ENCODE measurements around the gene BTBD9. TPM values are rescaled to one million over a fixed set of nuclear protein-coding genes. Genes with fewer than 3 reads are reported as not detected.

The BTBD9 gene
- total and polyA plus RNA-seq, 9 of the 15 experiments (the other 6 are each of a cell fraction or from before 2014, with no cell fraction given) = 0.08 to 1.6 (median 0.58) TPM

DNA sequence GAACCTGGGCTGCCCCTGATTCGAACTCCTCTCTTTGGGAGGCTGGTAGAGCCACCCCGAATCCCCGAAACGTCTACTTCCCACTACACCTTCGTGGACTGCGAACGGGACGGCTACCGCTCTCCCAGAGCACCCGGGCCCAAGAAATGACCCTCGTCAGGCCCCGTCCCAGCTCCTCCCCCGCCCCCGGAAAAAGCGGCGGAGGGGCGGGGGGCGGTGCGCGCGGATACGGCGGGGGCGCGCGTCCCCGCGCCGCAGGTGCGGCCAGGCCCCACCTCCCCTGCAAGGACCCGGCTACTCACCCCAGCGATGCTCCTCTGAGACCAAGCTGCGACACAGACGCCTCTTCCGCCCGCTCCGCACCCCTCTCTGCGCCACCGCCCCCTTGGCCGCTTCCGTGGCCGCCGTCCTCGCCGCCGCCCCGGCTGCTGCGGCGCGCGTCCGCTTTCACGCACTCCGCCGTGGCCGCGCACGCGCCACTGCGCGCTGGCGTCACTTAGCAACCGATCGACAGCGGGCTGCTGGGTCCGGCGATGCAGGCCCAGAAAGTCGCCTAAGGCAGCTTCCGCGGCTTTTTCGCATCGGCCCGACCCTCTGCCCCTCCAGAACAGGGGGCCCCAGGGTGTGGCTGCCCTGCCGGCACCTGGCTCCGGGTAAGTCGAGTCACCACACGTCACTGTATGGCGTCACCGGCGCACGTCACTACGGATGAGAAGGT, at the start of gene BTBD9 (continued):
- TF ChIP-seq, protein P1, sequence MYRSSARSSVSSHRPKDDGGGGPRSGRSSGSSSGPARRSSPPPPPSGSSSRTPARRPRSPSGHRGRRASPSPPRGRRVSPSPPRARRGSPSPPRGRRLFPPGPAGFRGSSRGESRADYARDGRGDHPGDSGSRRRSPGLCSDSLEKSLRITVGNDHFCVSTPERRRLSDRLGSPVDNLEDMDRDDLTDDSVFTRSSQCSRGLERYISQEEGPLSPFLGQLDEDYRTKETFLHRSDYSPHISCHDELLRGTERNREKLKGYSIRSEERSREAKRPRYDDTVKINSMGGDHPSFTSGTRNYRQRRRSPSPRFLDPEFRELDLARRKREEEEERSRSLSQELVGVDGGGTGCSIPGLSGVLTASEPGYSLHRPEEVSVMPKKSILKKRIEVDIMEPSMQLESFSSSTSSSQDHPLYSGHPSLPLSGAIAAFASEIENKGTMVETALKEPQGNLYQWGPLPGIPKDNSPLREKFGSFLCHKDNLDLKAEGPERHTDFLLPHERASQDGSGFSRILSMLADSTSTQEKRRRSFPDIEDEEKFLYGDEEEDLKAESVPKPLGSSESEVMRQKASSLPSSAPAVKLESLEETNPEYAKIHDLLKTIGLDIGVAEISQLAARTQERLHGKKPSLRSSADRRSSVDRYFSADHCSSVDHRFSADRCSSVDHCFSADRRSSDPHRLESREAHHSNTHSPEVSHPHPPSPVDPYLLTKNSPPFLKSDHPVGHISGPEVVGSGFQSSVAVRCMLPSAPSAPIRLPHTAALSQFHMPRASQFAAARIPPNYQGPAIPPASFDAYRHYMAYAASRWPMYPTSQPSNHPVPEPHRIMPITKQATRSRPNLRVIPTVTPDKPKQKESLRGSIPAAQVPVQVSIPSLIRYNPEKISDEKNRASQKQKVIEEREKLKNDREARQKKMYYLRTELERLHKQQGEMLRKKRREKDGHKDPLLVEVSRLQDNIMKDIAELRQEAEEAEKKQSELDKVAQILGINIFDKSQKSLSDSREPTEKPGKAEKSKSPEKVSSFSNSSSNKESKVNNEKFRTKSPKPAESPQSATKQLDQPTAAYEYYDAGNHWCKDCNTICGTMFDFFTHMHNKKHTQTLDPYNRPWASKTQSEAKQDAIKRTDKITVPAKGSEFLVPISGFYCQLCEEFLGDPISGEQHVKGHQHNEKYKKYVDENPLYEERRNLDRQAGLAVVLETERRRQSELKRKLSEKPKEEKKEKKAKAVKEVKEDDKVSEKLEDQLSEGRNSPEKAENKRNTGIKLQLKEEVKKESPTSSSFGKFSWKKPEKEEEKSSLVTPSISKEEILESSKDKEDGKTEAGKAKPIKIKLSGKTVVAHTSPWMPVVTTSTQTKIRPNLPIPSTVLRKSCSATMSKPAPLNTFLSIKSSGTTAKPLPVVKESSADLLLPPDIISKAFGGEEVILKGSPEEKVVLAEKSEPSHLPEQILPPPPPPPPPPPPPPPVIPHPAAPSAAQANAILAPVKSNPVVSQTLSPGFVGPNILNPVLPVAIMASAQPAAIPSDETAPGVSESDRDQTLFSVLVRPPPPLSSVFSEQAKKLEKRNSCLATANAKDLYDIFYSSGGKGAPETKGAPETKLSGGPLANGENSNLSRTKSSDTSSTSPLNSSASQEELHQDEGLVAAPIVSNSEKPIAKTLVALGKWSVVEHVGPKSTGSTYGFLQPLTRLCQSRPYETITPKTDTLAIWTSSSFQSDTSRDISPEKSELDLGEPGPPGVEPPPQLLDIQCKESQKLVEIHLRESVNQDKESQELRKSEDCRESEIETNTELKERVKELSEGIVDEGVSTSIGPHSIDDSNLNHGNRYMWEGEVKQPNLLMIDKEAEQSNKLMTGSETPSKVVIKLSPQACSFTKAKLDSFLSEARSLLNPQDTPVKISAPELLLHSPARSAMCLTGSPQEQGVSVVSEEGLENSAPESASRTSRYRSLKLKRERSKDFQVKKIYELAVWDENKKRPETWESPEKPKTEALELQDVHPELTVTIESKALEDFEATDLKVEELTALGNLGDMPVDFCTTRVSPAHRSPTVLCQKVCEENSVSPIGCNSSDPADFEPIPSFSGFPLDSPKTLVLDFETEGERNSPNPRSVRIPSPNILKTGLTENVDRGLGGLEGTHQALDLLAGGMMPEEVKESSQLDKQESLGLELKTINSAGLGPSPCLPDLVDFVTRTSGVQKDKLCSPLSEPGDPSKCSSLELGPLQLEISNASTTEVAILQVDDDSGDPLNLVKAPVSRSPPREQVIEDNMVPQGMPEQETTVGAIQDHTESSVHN (IDR thresholded peaks at IDR 0.05; ENCODE audit: borderline replicate concordance in 1 of 2, low read depth in 1 of 2) = no peak
- TF ChIP-seq, protein P2, sequence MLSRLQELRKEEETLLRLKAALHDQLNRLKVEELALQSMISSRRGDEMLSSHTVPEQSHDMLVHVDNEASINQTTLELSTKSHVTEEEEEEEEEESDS (CRISPR knock-in tag; IDR thresholded peaks at IDR 0.05) = no peak
- TF ChIP-seq ZNF584 (CRISPR knock-in tag; IDR thresholded peaks at IDR 0.05; ENCODE audit: low read depth) = no peak
- TF ChIP-seq KAT7 (CRISPR knock-in tag; IDR thresholded peaks at IDR 0.05; ENCODE audit: borderline replicate concordance) = no peak
- no peak for TF ChIP-seq RAD21 (CRISPR knock-in tag; conservative IDR thresholded peaks at IDR 0.05 in 1 of 2, IDR thresholded peaks at IDR 0.05 in 1 of 2)
- no peak for TF ChIP-seq IRF2 (CRISPR knock-in tag; IDR thresholded peaks at IDR 0.05)
- no peak for TF ChIP-seq TEAD4 (IDR thresholded peaks at IDR 0.05; ENCODE audit: low read length)
- no peak for TF ChIP-seq TEAD4 (CRISPR knock-in tag; IDR thresholded peaks at IDR 0.05; ENCODE audit: borderline replicate concordance)
- TF ChIP-seq ZNF57 (CRISPR knock-in tag; IDR thresholded peaks at IDR 0.05) = no peak
- TF ChIP-seq, protein P3, sequence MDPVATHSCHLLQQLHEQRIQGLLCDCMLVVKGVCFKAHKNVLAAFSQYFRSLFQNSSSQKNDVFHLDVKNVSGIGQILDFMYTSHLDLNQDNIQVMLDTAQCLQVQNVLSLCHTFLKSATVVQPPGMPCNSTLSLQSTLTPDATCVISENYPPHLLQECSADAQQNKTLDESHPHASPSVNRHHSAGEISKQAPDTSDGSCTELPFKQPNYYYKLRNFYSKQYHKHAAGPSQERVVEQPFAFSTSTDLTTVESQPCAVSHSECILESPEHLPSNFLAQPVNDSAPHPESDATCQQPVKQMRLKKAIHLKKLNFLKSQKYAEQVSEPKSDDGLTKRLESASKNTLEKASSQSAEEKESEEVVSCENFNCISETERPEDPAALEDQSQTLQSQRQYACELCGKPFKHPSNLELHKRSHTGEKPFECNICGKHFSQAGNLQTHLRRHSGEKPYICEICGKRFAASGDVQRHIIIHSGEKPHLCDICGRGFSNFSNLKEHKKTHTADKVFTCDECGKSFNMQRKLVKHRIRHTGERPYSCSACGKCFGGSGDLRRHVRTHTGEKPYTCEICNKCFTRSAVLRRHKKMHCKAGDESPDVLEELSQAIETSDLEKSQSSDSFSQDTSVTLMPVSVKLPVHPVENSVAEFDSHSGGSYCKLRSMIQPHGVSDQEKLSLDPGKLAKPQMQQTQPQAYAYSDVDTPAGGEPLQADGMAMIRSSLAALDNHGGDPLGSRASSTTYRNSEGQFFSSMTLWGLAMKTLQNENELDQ (CRISPR knock-in tag; IDR thresholded peaks at IDR 0.05; ENCODE audit: borderline replicate concordance) = no peak
- no peak for TF ChIP-seq ZNF778 (CRISPR knock-in tag; IDR thresholded peaks at IDR 0.05)
- TF ChIP-seq NFE2L1 (tag; IDR thresholded peaks at IDR 0.05; ENCODE audit: borderline replicate concordance, low read depth) = no peak
- TF ChIP-seq MTA2 (IDR thresholded peaks at IDR 0.05; ENCODE audit: low read depth) = no peak
